Activated naive CD8-positive, alpha-beta T cell treated with anti-CD3 and anti-CD28 coated beads, Interleukin-2, amount 10 ng/mL, durations not matched to agents 7 days and 5 days (primary cell): ENCODE measurements around the gene GOLT1A. TPM values are rescaled to one million over a fixed set of nuclear protein-coding genes. Genes with fewer than 3 reads are reported as not detected.

Source experiments
- ATAC-seq: fragments of 150-1000 bp; cut with Tn5 transposase; one replicate; pipeline ENCODE4 v1.10.0; 2021; ENCODE audit warnings: low read depth, moderate library complexity
- POLR2A ChIA-PET: fragments of 350-600 bp; sonication (Branson Sonifier 250); formaldehyde crosslinking; loops from one replicate; lab custom pipeline; 2021; ENCODE audit warnings: antibody characterized with exemption; lab: Charles Lee
- DNase-seq: peaks from one replicate; pipeline ENCODE4 v3.0.0; 2021
- H3K27ac Mint-ChIP-seq: one replicate; pipeline ENCODE4 v1.8.0; 2022; ENCODE audit warnings: mild to moderate bottlenecking, mixed read lengths
- H3K27me3 Mint-ChIP-seq: one replicate; pipeline ENCODE4 v1.8.0; 2022; ENCODE audit warnings: mild to moderate bottlenecking, moderate library complexity, mixed read lengths
- H3K36me3 Mint-ChIP-seq: one replicate; pipeline ENCODE4 v1.8.0; 2021; ENCODE audit warnings: mild to moderate bottlenecking, mixed read lengths
- H3K4me1 Mint-ChIP-seq: one replicate; pipeline ENCODE4 v1.8.0; 2021; ENCODE audit warnings: mixed read lengths
- H3K4me3 Mint-ChIP-seq: one replicate; pipeline ENCODE4 v1.8.0; 2022; ENCODE audit warnings: mild to moderate bottlenecking, moderate library complexity, mixed read lengths
- H3K9me3 Mint-ChIP-seq: one replicate; pipeline ENCODE4 v1.8.0; 2021; ENCODE audit warnings: mixed read lengths
- total RNA-seq, 2 experiments: library from RNA; stranded (reverse); gene quantifications; one replicate each; pipeline ENCODE4 v1.2.3, GENCODE V29; 2021

GOLT1A gene
- total RNA-seq, 2 experiments from 2014 or later, result not detected

DNA sequence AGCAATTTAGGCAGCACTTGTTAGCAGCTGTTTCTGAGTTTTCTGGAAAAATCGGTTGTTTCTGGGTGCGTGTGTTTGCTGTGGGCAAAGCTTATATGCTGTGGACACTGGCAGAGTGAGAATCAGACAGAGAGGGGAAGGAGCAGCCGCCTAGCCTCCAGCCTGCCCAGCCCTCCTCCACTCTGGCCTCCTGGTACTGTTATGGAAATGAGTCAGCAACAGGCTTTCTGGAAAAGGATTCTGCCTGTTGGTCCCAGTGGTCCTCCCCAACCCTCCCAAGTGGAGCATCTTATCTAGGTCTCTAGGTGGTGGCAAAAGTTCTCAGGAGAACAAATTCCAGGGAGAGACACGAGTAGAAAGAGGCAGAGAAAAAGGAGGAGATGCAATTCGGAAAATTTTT lies 42.2 kb upstream of the GOLT1A start:
- no peak overlapping the region for H3K4me3 Mint-ChIP-seq
- H3K36me3 Mint-ChIP-seq, result no peaks in the 10 kb centered on the region
- H3K27me3 Mint-ChIP-seq, result peaks cover 2% of the 10 kb centered on the region
- ATAC-seq, result no peak
- no peak overlapping the region for H3K27ac Mint-ChIP-seq
- no peaks in the 10 kb centered on the region for H3K4me1 Mint-ChIP-seq
- H3K9me3 Mint-ChIP-seq, result no peaks in the 10 kb centered on the region
- no peak for DNase-seq
- POLR2A ChIA-PET, result no interaction called here

- H3K4me3 Mint-ChIP-seq, result no peak overlapping the region
- no peak overlapping the region for H3K27ac Mint-ChIP-seq
- POLR2A ChIA-PET, result no interaction called here
- DNase-seq (no peak), ATAC-seq (no peak)
- peaks cover 2% of the 10 kb centered on the region for H3K27me3 Mint-ChIP-seq
- H3K9me3 Mint-ChIP-seq, result no peaks in the 10 kb centered on the region
- no peaks in the 10 kb centered on the region for H3K4me1 Mint-ChIP-seq
- no peaks in the 10 kb centered on the region for H3K36me3 Mint-ChIP-seq
Observed at GRCh38 chr1:204255225-204255624, 41.4 kb upstream of the GOLT1A start.

GRCh38 chr1:204254031-204254661 lies 40.4 kb upstream of the GOLT1A start:
- H3K36me3 Mint-ChIP-seq, result no peaks in the 10 kb centered on the region
- DNase-seq (no peak), ATAC-seq (no peak)
- no peak overlapping the region for H3K27ac Mint-ChIP-seq
- H3K4me3 Mint-ChIP-seq, result no peak overlapping the region
- POLR2A ChIA-PET, result no interaction called here
- peaks cover 2% of the 10 kb centered on the region for H3K27me3 Mint-ChIP-seq
- H3K4me1 Mint-ChIP-seq, result no peaks in the 10 kb centered on the region
- no peaks in the 10 kb centered on the region for H3K9me3 Mint-ChIP-seq

GRCh38 chr1:204251926-204252689 lies 38.3 kb upstream of the GOLT1A start:
- Mint-ChIP-seq H3K4me1 (no peaks in the 10 kb centered on the region), H3K36me3 (no peaks in the 10 kb centered on the region), H3K27ac (no peak overlapping the region), H3K9me3 (no peaks in the 10 kb centered on the region), H3K27me3 (peaks cover 2% of the 10 kb centered on the region), H3K4me3 (no peak overlapping the region)
- DNase-seq (no peak), ATAC-seq (no peak)
- POLR2A ChIA-PET, result no interaction called here

- no peak overlapping the region for H3K4me3 Mint-ChIP-seq
- POLR2A ChIA-PET, result no interaction called here
- H3K9me3 Mint-ChIP-seq, result no peaks in the 10 kb centered on the region
- no peaks in the 10 kb centered on the region for H3K27me3 Mint-ChIP-seq
- no peaks in the 10 kb centered on the region for H3K4me1 Mint-ChIP-seq
- no peaks in the 10 kb centered on the region for H3K36me3 Mint-ChIP-seq
- DNase-seq, result no peak
- H3K27ac Mint-ChIP-seq, result no peak overlapping the region
- no peak for ATAC-seq
Observed at GRCh38 chr1:204251286-204251685, 37.5 kb upstream of the GOLT1A start.

DNA sequence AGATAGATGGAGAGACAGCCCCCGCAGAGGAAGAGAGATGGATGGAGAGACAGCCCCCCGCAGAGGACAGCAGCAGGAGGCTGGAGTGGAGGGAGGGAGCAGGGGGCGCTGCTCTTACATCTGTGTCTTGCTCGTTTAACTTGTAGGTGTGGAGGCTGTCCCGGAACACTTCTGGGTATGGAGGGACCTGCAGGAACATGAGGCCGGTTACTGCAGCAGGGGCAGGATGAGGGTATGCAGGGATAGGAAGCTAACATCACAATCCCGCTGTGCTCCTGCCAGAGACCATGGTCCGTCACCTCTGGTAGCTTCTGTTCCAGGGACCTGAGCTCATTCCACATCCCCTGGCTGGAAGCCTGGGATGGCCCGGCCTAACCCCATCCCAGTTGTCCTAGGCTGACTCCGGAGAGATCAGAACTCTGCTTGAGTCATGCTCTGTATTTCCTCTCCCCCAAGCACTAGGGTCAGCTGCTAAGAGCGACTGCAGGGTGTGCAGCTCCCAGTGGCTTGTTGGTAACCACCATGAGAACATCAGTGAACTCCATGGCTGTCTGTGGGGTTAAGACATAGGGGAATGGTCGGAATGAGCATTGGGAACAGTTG lies 36.7 kb upstream of the GOLT1A start:
- no peak overlapping the region for H3K4me3 Mint-ChIP-seq
- H3K27me3 Mint-ChIP-seq, result no peaks in the 10 kb centered on the region
- POLR2A ChIA-PET, result no interaction called here
- no peaks in the 10 kb centered on the region for H3K9me3 Mint-ChIP-seq
- DNase-seq, result no peak
- H3K27ac Mint-ChIP-seq, result no peak overlapping the region
- no peaks in the 10 kb centered on the region for H3K36me3 Mint-ChIP-seq
- H3K4me1 Mint-ChIP-seq, result no peaks in the 10 kb centered on the region
- no peak for ATAC-seq

DNA sequence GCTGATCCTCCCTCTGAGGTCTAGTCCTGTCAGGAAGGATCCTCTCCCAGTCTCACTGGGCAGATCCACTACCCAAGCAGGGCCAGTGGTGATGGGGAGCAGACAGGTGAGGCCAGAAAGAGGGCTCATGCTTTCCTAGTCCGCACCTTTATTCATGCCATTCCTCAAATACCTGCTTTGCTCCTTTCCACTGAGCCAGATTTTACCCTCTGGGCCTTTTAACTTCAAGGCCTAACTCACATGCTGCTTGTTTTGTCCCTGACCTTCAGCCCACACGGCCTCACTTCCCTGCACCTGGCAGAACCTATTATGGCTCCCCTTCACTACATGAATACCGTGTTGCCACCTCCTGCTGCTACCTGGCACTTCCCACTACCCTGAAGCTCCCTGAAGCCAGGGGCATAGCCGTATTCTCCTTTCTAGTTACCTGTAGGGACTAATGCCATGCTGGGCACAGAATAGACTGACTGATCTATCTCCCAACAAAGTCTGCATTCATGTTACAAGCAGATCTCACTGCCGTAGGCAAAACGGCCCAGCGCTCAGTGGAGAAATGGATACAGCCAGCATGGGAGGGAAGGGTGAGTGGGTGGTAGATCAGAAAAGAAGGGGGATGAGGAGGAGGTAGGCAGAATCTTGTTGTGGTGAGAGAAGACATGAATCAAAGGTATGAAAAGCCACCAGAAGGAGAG lies 36.1 kb upstream of the GOLT1A start:
- no peak overlapping the region for H3K27ac Mint-ChIP-seq
- H3K27me3 Mint-ChIP-seq, result no peaks in the 10 kb centered on the region
- POLR2A ChIA-PET, result no interaction called here
- DNase-seq (no peak), ATAC-seq (no peak)
- no peaks in the 10 kb centered on the region for H3K4me1 Mint-ChIP-seq
- H3K4me3 Mint-ChIP-seq, result no peak overlapping the region
- H3K9me3 Mint-ChIP-seq, result no peaks in the 10 kb centered on the region
- no peaks in the 10 kb centered on the region for H3K36me3 Mint-ChIP-seq

- Mint-ChIP-seq H3K36me3 (no peaks in the 10 kb centered on the region), H3K4me3 (no peak overlapping the region), H3K27ac (no peak overlapping the region), H3K9me3 (no peaks in the 10 kb centered on the region), H3K27me3 (no peaks in the 10 kb centered on the region), H3K4me1 (no peaks in the 10 kb centered on the region)
- POLR2A ChIA-PET, result no interaction called here
- no peak for DNase-seq
- ATAC-seq, result no peak
Observed at GRCh38 chr1:204248954-204249353, 35.2 kb upstream of the GOLT1A start.

DNA sequence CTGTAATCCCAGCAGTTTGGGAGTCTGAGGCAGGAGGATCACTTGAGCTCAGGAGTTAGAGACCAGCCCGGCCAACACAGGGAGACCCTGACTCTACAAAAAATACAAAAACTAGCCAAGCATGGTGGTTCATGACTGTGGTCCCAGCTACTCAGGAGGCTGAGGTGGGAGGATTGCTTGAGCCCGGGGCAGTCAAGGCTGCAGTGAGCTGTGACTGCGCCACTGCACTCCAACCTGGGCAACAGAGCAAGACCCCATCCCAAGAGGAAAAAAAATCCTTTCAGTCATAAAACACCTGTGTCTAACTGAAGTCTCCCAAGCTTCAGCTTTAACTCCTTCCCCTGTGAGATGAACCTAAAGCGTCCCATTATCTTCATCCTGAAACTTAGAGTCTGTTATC lies 33.1 kb upstream of the GOLT1A start:
- DNase-seq, result no peak
- H3K9me3 Mint-ChIP-seq, result no peaks in the 10 kb centered on the region
- H3K36me3 Mint-ChIP-seq, result no peaks in the 10 kb centered on the region
- ATAC-seq, result no peak
- no peak overlapping the region for H3K4me3 Mint-ChIP-seq
- H3K4me1 Mint-ChIP-seq, result no peaks in the 10 kb centered on the region
- POLR2A ChIA-PET, result no interaction called here
- no peak overlapping the region for H3K27ac Mint-ChIP-seq
- H3K27me3 Mint-ChIP-seq, result peaks cover 2% of the 10 kb centered on the region

- Mint-ChIP-seq H3K27me3 (peaks cover 2% of the 10 kb centered on the region), H3K4me1 (no peaks in the 10 kb centered on the region), H3K36me3 (no peaks in the 10 kb centered on the region), H3K9me3 (no peaks in the 10 kb centered on the region), H3K27ac (no peak overlapping the region), H3K4me3 (no peak overlapping the region)
- no peak for DNase-seq
- POLR2A ChIA-PET, result no interaction called here
- ATAC-seq, result no peak
Observed at GRCh38 chr1:204242920-204243319, 29.1 kb upstream of the GOLT1A start.

- POLR2A ChIA-PET, result no interaction called here
- Mint-ChIP-seq H3K4me3 (no peak overlapping the region), H3K36me3 (no peaks in the 10 kb centered on the region), H3K27me3 (peaks cover 2% of the 10 kb centered on the region), H3K9me3 (no peaks in the 10 kb centered on the region), H3K27ac (no peak overlapping the region), H3K4me1 (no peaks in the 10 kb centered on the region)
- DNase-seq (no peak), ATAC-seq (no peak)
Observed at GRCh38 chr1:204241914-204242313, 28.1 kb upstream of the GOLT1A start.

DNA sequence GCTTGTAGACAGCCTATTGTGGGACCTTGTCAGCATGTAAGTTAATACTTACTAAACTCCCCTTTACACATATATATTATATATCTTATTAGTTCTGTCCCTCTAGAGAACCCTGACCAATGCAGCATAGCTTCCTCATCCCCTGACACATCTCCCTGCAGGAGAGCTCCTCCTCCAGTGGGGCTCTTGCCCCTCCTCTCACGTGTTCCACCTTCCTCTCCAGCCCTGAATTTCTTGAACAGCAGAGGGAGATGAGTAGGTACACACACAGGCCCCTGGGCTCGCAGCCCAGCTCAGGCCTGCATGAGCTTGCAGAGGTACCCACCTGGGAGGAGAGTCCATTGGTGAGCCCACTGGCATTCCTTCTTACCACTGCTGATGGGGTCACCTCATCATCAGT lies 27.3 kb upstream of the GOLT1A start:
- ATAC-seq (no peak), DNase-seq (no peak)
- POLR2A ChIA-PET, result no interaction called here
- Mint-ChIP-seq H3K9me3 (no peaks in the 10 kb centered on the region), H3K27ac (no peak overlapping the region), H3K36me3 (no peaks in the 10 kb centered on the region), H3K4me3 (no peak overlapping the region), H3K4me1 (no peaks in the 10 kb centered on the region), H3K27me3 (peaks cover 2% of the 10 kb centered on the region)

- Mint-ChIP-seq H3K27ac (no peak overlapping the region), H3K4me3 (no peak overlapping the region), H3K36me3 (no peaks in the 10 kb centered on the region), H3K9me3 (no peaks in the 10 kb centered on the region), H3K27me3 (peaks cover 5% of the 10 kb centered on the region), H3K4me1 (no peaks in the 10 kb centered on the region)
- no peak for DNase-seq
- POLR2A ChIA-PET, result no interaction called here
- no peak for ATAC-seq
Observed at GRCh38 chr1:204240233-204240632, 26.4 kb upstream of the GOLT1A start.
